Stimulated activated CD8-positive, alpha-beta memory T cell treated with anti-CD3 and anti-CD28 coated beads, Interleukin-12 subunit alpha, Interleukin-12 subunit beta, amount 100 ng/mL, for 24 hours (primary cell): ENCODE data around the gene TBC1D32.
"Not testable (repeated sequence)": the region's sequence is repeated elsewhere in the genome, so short reads cannot be mapped to it uniquely, and the experiment has no call there.

ENCODE experiments used
- DNase-seq: peaks from one replicate; pipeline ENCODE4 v3.0.0-alpha.2; 2020; ENCODE audit errors: extremely low read depth

The TBC1D32 gene

GRCh38 chr6:121223212-121223611 lies 111.1 kb downstream of the TBC1D32 start:
- DNase-seq = no peak

- no peak for DNase-seq
Observed at GRCh38 chr6:121222656-121223055, 111.6 kb downstream of the TBC1D32 start.

GRCh38 chr6:121216928-121217327 lies 117.4 kb downstream of the TBC1D32 start:
- DNase-seq = no peak

DNA sequence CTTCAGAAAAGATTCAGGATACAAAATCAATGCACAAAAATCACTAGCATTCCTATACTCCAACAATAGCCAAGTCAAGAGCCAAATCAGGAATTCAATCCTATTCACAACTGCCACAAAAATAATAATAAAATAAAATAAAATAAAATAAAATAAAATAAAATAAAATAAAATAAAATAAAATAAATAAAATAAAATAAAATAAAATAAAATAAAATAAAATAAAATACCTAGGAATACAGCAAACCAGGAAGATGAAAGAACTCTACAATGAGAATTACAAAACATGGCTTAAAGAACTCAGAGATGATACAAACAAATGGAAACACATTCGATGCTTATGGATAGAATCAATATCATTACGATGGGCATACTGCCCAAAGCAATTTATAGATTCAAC lies 120.9 kb downstream of the TBC1D32 start:
- DNase-seq = not testable (repeated sequence)

GRCh38 chr6:121210943-121211342 lies 123.3 kb downstream of the TBC1D32 start:
- no peak for DNase-seq

- no peak for DNase-seq
Observed at GRCh38 chr6:121205569-121205968, 128.7 kb downstream of the TBC1D32 start.

DNA sequence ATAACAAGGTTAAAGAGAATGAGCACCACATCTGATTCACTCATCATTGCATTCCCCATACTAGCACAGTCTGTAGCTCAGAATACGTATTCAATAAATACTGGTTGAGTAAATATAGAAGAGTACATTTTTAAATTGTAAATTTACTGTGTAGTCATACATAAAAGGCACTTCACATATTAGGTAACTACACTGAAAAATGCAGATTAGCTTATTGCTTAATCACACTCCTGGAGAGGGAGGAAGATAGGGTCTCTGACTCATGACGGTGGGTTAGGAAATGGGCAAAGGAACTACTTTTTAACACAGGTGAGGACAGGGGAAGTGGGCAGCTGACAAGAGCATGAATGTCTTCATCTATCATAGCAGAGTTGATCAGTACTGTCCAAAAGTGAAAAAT lies 133.2 kb downstream of the TBC1D32 start:
- DNase-seq = no peak

DNA sequence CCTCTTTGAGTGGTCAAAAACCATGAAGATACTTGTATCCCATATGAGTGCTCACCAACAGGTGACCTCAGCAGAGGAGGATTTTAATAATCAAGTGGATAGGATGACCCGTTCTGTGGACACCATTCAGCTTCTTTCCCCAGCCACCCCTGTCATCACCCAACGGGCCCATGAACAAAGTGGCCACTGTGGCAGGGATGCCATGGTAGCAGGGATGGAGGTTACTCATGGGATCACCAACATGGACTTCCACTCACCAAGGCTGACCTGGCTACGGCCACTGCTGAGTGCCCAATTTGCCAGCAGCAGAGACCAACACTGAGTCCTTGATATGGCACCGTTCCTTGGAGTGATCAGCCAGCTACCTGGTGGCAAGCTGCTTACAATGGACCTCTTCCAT lies 138.2 kb downstream of the TBC1D32 start:
- not testable (repeated sequence) for DNase-seq

DNA sequence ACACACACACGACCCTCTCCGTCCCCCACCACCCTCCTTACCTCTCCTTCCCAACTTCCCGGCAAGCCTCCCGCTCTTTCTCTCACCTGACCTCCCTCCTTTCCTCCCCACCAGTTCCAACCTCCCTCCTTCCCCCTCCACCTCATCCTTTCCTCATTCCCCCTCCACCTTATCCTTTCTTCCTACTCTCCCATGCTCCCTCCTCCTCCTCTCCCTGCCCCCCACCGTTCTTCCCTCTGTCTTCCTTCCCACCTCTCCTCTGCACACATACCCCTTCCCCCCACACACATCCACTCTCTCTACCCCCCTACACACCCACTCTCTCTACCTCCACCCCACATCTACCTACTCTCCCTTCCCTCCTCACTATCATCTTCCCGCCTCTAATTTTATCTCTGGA lies 144.2 kb downstream of the TBC1D32 start:
- no peak for DNase-seq

DNA sequence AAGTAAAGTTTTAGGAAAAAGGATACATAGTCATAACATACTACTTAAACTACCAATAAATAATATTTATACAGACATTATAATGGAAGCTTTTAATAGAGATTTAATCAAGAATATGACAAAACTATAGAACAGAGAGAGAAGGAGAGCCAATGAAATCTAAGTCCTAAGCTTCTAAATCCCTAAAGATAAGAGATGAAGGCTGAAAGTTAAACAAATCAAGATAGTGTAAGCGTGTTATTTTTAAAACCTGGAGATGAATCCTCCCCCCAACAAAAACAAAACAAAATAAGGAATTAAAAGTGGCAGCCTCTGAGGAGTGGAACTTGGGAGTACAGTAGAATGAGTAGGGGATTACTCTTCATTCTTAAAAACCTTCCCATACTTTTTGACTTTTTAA lies 145.9 kb downstream of the TBC1D32 start:
- DNase-seq = no peak

- DNase-seq = no peak
Observed at GRCh38 chr6:121187833-121188200, 146.5 kb downstream of the TBC1D32 start.

GRCh38 chr6:121187200-121187832 lies 147.0 kb downstream of the TBC1D32 start:
- no peak for DNase-seq

- no peak for DNase-seq
Observed at GRCh38 chr6:121183742-121184141, 150.5 kb downstream of the TBC1D32 start.

DNA sequence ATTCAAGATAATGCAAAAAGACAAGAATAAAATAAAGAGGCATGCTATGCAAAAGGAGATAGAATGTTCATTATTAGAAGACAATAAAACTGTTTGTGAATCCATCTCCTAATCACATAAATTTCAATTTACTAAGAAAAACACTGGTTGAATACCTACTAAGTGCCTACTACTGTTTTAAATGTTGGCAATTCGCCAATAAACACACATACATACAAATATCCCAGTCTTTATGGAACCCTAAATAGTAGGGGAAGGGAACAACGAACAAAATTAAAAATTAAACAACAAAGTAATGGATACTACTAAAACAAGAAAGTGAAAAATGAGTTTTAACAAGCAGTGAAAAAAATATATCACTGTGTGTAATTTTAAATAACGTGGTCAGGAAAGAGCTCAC lies 158.5 kb downstream of the TBC1D32 start:
- no peak for DNase-seq

GRCh38 chr6:121172451-121172850 lies 161.8 kb downstream of the TBC1D32 start:
- not testable (repeated sequence) for DNase-seq

GRCh38 chr6:121171879-121172278 lies 162.4 kb downstream of the TBC1D32 start:
- DNase-seq = no peak

GRCh38 chr6:121161886-121162285 lies 172.4 kb downstream of the TBC1D32 start:
- no peak for DNase-seq

- DNase-seq = no peak
Observed at GRCh38 chr6:121160276-121160675, 174.0 kb downstream of the TBC1D32 start.

DNA sequence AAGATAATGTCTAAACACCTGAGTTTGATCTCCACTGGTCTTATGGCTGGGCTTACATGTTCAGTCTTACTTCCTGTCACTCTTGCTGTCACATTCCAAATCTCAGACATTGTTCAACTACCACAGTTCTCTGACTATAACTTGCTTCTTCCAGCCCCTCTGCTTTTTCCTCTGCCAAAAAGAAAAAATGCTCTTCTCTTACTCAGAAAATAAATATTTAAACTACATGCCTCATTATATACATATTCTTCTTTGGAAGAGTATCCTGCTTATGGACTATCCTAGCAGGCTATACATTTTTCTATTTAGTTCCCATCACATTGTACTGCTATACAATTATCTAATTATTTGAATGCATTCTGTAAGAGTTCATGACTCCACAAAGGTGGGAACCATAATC lies 175.4 kb downstream of the TBC1D32 start:
- DNase-seq = no peak

- no peak for DNase-seq
Observed at GRCh38 chr6:121158438-121158837, 175.8 kb downstream of the TBC1D32 start.

DNA sequence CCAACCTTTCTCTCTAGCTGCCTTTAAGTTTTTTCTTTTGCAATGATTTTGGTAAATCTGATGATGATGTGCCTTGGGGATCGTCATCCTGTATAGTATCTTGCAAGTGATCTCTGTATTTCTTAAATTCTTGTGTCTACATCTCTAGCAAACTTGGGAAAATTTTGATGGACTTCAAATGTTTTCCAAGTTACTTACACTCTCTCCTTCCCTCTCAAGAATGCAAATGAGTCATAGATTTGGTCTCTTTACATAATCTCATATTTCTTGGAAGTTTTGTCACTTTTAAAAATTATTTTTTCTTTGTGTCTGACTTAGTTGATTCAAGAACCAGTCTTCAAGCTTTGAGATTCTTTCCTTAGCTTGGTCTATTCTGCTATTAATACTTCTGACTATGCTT lies 176.4 kb downstream of the TBC1D32 start:
- no peak for DNase-seq

DNA sequence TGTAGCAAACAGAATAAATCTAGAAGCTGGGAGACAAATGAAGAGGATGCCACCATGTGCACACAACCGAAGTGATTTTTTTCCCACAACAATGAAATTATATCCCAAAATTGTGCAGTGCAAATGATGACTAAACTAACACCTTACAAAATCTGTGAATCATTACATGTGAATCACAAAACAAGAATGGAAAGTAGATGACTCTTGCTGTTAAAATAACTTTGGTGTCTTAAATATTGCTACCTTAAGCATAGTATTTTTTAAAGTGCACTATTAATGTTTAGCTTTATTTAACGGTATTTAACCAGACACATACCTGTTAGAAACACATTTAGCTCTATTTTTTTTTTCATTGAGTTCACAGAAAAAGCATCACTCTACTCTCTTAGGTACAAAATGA lies 190.8 kb downstream of the TBC1D32 start:
- no peak for DNase-seq

GRCh38 chr6:121142093-121142492 lies 192.2 kb downstream of the TBC1D32 start:
- no peak for DNase-seq

DNA sequence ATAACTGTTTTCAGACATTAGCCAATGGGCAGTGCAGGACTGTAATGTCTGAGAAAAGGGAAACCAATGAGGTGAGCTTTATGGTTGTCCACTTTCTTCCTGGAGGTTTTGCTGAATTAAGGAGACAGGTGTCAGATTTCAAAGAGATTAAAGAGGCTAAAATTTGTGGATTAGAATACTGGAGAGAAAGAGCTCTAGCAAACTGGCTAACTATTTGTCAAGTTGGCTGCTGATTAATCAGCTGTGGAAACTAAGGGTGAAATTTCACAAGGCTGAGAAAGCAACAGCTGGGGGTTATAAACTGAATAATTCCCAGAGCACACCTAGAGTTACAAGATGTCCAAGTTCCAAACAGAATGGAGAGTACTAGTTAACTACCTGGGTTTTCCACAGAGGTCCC lies 198.9 kb downstream of the TBC1D32 start:
- DNase-seq = no peak
